KBM-7 (cell line): ENCODE results near the gene MT1G.
"Not testable (repeated sequence)": the region's sequence is repeated elsewhere in the genome, so short reads cannot be mapped to it uniquely, and the experiment has no call there.

Experiments used
- DNase-seq: peaks from one replicate; pipeline ENCODE4 v3.0.0-alpha.2; 2015
- in situ Hi-C: fragments of 300-500 bp; cut with MboI; formaldehyde crosslinking; loops from 2 replicates; pipeline ENCODE4 v1.14.3; 2020; ENCODE audit warnings: low sequenced_read_pairs, low pct_unique_long_range_greater_than_20kb, mixed read lengths

MT1G gene

GRCh38 chr16:56669840-56670619, 2.2 kb upstream of the MT1G start:
- in situ Hi-C loops: no loop called here

DNA sequence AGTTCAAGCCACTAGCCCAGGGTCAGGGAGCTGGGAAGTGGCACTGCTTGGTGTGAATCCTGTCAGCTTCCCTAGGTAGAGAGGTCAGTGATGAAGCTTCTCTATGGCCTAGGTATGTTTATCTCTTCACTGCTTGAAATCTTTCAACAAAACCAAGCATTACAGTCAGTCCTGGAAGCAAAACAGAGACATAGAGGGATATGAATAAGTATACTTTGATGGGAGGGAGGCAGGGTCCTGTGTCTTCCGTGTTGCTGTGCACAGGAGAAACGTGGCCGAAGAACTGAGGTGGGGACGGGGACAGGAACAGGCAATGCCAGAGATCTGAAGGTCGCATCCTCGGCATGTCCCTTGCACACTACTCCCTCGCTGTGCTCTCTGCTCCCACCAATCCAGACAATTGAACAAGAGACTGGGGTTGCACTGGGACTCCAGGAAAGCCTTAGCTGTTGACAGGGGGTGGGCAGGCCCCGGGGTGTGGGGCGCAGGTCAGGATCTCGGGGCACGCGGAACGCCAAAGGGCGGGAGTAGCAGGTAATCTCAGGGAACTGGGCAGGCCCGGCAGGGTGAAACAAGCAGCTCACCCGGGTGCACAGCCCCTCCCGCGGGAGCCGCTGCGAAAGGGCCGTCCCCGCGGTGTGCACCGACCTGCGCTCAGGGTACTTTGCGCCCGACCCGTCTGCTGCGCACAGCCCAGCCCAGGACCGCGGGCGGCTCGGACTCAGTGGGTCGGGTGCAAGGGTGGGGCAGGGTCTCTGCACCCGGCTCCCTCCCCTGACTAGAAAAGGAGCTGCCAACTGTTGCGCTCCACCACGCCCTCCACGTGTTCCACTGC, 1.4 kb upstream of the MT1G start, which contains the start of gene MT1H:
Gene MT1H (plus strand): TSS at position 810 of the 835 bp plus-strand sequence. CDS start 71 bp downstream, outside the sequence.
- DNase-seq: no peak
- in situ Hi-C loops: no loop called here

More at GRCh38 chr16:56669840-56670619, 2.2 kb upstream of the MT1G start:
- DNase-seq: no peak

DNA sequence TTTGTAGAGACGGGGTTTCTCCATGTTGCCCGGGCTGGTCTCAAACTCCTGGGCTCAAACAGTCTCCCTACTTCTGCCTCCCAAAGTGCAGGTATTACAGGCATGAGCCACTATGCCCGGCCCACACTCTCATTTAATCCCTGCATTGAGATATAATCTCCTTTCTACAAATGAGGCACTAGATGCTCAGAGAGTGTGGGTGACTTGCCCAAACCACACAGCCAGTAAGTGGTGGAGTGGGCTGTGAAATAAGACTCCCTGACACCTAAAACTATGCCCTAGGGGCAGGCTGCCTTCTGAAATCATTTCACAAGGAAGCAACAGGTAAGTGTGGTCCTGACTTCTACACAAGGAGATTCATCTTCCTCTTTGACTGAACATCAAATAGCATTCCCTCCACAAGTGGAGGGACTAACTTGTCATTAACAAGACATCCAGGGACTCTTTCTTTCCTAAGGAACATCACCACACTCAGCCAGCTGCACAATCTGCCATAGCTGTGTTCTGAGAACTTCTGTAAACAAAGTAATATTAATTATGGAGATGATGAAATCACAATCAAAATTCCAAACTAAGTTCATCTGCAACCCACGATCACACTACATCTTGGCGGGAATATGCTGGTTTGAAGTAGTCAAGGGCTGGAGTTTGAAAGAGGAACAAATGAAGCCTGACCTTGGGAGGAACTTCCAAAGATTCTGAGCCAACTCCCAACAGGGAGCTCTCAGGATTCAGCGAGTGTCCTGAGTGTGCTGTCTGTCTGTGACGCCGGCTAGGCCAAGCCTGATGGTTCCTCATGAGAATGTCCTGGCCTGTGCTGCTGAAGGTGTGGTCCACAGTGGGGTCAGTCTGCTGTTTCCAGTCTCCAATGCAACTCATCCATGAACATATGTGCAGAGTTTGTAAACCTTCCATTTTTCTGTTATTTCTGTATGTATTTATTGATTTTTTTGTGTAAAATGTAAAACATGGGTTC, 2.3 kb downstream of the MT1G start:
- in situ Hi-C loops, DNase-seq: not testable (repeated sequence)

GRCh38 chr16:56664506-56664905, 3.4 kb downstream of the MT1G start:
- no peak for DNase-seq
- in situ Hi-C loops: no loop called here

DNA sequence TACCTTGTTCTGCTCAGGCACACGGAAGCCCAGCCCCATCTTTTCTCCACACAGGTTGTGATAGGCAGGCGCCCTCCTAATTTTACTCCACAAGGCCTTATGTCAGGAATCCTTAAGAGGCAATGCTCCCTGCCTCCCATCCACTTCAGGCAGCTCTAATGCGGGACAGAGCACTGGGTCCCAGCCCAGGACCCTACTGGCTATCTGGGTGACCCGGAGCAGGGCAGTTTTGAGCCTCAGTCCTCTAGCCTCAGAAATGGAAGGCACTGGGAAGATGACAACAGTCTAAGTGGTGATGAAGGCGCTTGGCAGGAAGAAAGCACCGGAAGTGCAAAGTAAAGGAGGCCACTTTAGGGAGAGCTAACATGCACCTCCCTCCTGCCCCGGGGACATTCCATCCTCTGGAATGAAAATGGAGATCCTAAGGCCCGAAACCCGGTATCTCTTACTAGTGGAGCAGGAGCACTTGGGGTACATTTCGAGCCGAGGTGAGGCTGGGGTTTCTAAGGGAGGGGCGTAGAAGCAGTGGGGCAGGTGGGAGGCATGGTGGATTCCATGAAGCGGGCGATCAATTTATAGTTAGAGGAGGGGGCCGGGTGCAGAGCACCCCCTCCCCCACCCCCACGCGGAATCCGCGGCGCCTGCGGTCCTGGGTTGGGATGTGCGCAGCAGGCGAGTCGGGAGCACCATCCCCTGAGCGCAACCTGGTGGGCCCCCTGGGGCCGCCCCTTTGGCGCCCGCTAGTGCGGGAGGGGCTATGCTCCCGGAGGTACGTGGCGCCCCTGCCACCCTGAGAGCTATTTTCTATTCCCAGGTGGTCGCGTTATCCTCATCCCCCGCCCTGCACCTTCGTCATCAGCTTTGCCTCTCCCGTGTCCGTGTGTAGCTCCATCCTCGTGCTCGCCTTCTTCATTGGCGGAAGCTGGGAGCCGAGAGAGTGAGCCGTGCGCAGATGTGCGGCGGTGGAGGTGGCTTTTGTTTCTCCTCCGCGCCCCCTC, 5.2 kb downstream of the MT1G start:
- in situ Hi-C loops: no loop called here
- DNase-seq: no peak

DNA sequence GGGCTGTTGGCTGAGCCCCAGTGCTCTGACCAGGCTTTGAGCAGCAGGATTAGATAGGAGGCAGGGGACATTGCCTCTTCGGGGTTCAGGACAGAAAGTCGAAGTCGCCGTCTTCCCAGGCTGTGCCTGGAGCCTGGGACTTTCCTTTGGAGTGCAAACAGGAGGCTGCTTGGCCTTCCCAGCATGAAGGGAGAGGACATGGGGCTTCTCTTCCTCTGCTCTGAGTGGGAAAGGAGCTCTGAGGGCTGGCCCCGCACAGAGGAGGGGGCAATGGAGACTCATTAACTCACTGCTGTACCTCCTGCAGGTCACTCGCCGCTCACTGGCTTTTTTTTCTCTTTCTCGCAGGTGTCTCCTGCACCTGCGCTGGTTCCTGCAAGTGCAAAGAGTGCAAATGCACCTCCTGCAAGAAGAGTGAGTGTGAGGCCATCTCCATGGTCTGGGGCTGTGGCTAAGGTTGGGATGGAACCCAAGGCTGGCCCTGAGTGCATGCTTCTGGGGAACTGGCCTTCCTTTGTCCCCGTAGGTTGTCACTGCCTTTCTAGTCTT, 9.5 kb downstream of the MT1G start:
- in situ Hi-C loops: no loop called here
- DNase-seq: no peak

DNA sequence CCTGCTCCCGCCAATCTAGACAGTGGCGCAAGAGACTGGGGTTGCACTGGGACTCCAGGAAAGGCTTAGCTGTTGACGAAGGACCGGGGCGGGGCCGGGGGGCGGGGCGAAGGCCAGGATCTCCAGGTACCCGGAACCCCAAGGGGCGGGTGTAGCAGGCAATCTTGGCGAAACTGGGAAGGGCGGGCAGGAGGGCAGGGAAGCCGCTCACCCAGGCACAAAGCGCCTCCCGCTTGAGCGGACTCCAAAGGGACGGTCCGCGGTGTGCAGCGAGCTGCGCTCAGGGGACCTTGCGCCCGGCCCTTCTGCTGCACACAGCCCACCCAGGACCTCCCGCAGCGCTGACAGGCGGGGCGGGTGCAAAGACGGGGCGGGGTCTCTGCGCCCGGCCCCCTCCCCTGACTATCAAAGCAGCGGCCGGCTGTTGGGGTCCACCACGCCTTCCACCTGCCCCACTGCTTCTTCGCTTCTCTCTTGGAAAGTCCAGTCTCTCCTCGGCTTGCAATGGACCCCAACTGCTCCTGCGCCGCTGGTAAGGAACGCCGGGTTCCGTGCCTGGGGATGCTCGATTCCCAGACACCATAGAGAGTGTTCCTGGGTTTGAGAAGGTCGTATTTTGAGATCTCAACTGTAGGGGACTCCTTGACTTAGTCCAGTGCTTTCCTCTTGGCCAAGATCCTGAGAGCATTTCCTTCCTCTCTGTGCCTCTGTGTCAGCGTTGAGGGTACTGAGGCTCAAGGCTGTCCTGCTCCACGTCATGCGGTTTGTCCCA, 10.1 kb downstream of the MT1G start, which contains the start of gene MT1F:
Gene MT1F (plus strand): TSS at position 405 of the 772 bp plus-strand sequence. CDS start 100 bp downstream, at position 505.
- peak; percentile 86 for DNase-seq
- in situ Hi-C loops: no loop called here

- DNase-seq: no peak
- in situ Hi-C loops: no loop called here
Observed at GRCh38 chr16:56653218-56653617, 14.6 kb downstream of the MT1G start.

DNA sequence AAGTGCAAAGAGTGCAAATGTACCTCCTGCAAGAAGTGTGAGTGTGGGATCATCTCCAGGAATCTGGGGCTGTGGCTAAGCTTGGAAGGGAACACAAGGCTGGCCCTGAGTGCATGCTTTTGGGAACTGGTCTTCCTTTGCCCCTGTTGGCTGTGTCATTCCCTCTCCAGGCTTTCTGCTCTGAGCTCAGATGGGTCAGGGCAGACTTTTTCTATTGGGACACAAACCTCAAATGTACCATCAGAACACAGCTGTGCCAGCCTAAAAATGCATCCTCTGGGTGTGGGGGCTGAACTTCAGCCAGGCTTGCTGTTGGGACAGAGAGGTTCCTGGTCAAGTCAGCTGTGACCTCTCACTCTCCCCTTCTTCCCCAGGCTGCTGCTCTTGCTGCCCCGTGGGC, 15.3 kb downstream of the MT1G start:
- no peak for DNase-seq
- in situ Hi-C loops: no loop called here

GRCh38 chr16:56651586-56651985, 16.3 kb downstream of the MT1G start, which contains the start of gene MT1B:
TSS of gene MT1B (plus strand) at chr16:56651886. CDS start at chr16:56651954, 68 bp downstream.
- in situ Hi-C loops: no loop called here

DNA sequence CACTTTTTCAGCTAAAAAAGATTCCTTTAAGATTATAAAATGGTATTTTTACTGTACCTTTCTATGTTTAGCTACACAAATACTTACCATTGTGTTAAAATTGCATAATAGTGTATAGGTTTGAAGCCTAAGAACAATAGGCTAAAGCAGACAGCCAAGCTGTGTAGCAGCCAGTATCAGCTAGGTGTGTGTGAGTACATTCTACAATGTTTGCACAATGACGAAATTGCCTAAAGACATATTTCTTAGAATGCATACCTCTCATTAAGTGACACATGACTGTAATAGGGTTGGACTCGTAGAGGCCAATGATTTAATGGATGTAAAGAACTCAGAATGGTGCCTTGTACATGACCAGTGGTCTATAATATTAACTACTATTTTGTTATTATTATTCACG, 18.0 kb downstream of the MT1G start:
- in situ Hi-C loops: no loop called here
- DNase-seq: no peak

More at GRCh38 chr16:56651586-56651985, 16.3 kb downstream of the MT1G start, which contains the start of gene MT1B:
- DNase-seq: no peak

DNA sequence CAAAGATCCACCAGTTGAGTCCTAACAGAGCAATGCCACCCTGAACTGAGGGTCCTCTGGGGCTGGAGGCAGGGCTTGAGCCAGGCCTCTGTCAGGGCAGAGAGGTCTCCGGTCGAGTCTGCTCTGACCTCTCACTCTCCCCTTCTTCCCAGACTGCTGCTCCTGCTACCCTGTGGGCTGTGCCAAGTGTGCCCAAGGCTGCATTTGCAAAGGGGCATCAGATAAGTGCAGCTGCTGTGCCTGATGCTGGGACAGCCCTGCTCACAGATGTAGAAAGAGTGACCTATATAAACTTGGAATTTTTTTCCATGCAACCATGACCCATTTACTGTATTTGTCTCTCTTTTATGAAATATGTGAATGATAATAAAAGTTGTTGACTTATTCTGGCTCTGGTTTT, 18.6 kb downstream of the MT1G start:
- in situ Hi-C loops: no loop called here
- no peak for DNase-seq

GRCh38 chr16:56647641-56648431, 20.0 kb downstream of the MT1G start:
- DNase-seq: no peak
- in situ Hi-C loops: no loop called here

DNA sequence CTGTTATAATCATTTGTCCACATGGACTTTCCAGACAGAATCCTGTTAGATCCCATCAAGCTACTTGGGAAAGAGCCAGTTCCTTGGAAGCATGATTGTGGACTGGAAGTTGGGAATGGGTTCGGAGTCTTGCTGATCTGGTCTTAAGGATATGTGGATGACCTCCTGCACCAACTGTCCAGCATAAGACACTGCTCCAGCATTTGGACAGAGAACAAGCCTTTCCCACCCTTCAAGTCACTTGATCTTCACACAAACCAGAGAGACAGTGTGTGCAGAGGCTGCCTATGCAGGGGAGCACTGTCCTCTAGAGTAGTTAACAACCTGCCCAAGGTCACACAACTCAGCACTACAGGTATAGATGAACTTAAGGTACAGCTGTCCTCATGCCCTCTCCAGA, 22.0 kb downstream of the MT1G start:
- in situ Hi-C loops: no loop called here

GRCh38 chr16:56645311-56645710, 22.6 kb downstream of the MT1G start:
- no peak for DNase-seq
- in situ Hi-C loops: no loop called here

More for the DNA sequence above, 22.0 kb downstream of the MT1G start:
- no peak for DNase-seq

- DNase-seq: no peak
- in situ Hi-C loops: no loop called here
Observed at GRCh38 chr16:56643833-56644232, 24.0 kb downstream of the MT1G start.
